ENCODE measurements around the gene ANOS1. TPM values are rescaled to one million over a fixed set of nuclear protein-coding genes. Genes with fewer than 3 reads are reported as not detected.

The ANOS1 gene
- total RNA-seq, 2 experiments from 2014 or later: not detected

GRCh38 chrX:8636497-8636896, 95.4 kb downstream of the ANOS1 start:
- no peaks in the 10 kb centered on the region for H3K9me3 Mint-ChIP-seq
- H3K27me3 Mint-ChIP-seq: no peaks in the 10 kb centered on the region
- no peak overlapping the region for H3K27ac Mint-ChIP-seq
- CTCF ChIA-PET: no interaction called here
- POLR2A ChIA-PET: no interaction called here
- H3K4me3 Mint-ChIP-seq: no peak overlapping the region
- no peak for DNase-seq
- no peaks in the 10 kb centered on the region for H3K36me3 Mint-ChIP-seq (ENCODE audit: low read depth)
- H3K4me1 Mint-ChIP-seq: no peaks in the 10 kb centered on the region

GRCh38 chrX:8635812-8636211, 96.1 kb downstream of the ANOS1 start:
- no peaks in the 10 kb centered on the region for H3K27me3 Mint-ChIP-seq
- H3K4me1 Mint-ChIP-seq: no peaks in the 10 kb centered on the region
- no peaks in the 10 kb centered on the region for H3K36me3 Mint-ChIP-seq (ENCODE audit: low read depth)
- DNase-seq: no peak
- no peaks in the 10 kb centered on the region for H3K9me3 Mint-ChIP-seq
- no peak overlapping the region for H3K27ac Mint-ChIP-seq
- ChIA-PET CTCF (no interaction called here), POLR2A (no interaction called here)
- H3K4me3 Mint-ChIP-seq: no peak overlapping the region

- no peaks in the 10 kb centered on the region for H3K4me1 Mint-ChIP-seq
- no peak for DNase-seq
- H3K9me3 Mint-ChIP-seq: no peaks in the 10 kb centered on the region
- H3K27ac Mint-ChIP-seq: no peak overlapping the region
- ChIA-PET POLR2A (no interaction called here), CTCF (no interaction called here)
- H3K4me3 Mint-ChIP-seq: no peak overlapping the region
- no peaks in the 10 kb centered on the region for H3K36me3 Mint-ChIP-seq (ENCODE audit: low read depth)
- H3K27me3 Mint-ChIP-seq: no peaks in the 10 kb centered on the region
Measured at GRCh38 chrX:8632924-8633323, 99.0 kb downstream of the ANOS1 start.

- H3K27ac Mint-ChIP-seq: no peak overlapping the region
- ChIA-PET POLR2A (no interaction called here), CTCF (no interaction called here)
- no peaks in the 10 kb centered on the region for H3K27me3 Mint-ChIP-seq
- no peaks in the 10 kb centered on the region for H3K36me3 Mint-ChIP-seq (ENCODE audit: low read depth)
- H3K9me3 Mint-ChIP-seq: no peaks in the 10 kb centered on the region
- H3K4me1 Mint-ChIP-seq: no peaks in the 10 kb centered on the region
- DNase-seq: no peak
- no peak overlapping the region for H3K4me3 Mint-ChIP-seq
Measured at GRCh38 chrX:8629871-8630270, 102.1 kb downstream of the ANOS1 start.

- no peaks in the 10 kb centered on the region for H3K27me3 Mint-ChIP-seq
- no peaks in the 10 kb centered on the region for H3K9me3 Mint-ChIP-seq
- no peak overlapping the region for H3K4me3 Mint-ChIP-seq
- H3K27ac Mint-ChIP-seq: no peak overlapping the region
- H3K36me3 Mint-ChIP-seq (ENCODE audit: low read depth): no peaks in the 10 kb centered on the region
- no peak for DNase-seq
- POLR2A ChIA-PET: no interaction called here
- CTCF ChIA-PET: no interaction called here
- H3K4me1 Mint-ChIP-seq: no peaks in the 10 kb centered on the region
Measured at GRCh38 chrX:8627796-8628195, 104.1 kb downstream of the ANOS1 start.

- no peaks in the 10 kb centered on the region for H3K9me3 Mint-ChIP-seq
- ChIA-PET POLR2A (no interaction called here), CTCF (no interaction called here)
- DNase-seq: no peak
- no peaks in the 10 kb centered on the region for H3K27me3 Mint-ChIP-seq
- H3K27ac Mint-ChIP-seq: no peak overlapping the region
- H3K4me3 Mint-ChIP-seq: no peak overlapping the region
- no peaks in the 10 kb centered on the region for H3K36me3 Mint-ChIP-seq (ENCODE audit: low read depth)
- H3K4me1 Mint-ChIP-seq: no peaks in the 10 kb centered on the region
Measured at GRCh38 chrX:8607326-8607725, 124.6 kb downstream of the ANOS1 start.

GRCh38 chrX:8604131-8604530, 127.8 kb downstream of the ANOS1 start:
- CTCF ChIA-PET: no interaction called here
- no peak for DNase-seq
- Mint-ChIP-seq H3K27ac (no peak overlapping the region), H3K36me3 (ENCODE audit: low read depth) (no peaks in the 10 kb centered on the region), H3K4me3 (no peak overlapping the region), H3K9me3 (no peaks in the 10 kb centered on the region), H3K27me3 (no peaks in the 10 kb centered on the region), H3K4me1 (no peaks in the 10 kb centered on the region)
- POLR2A ChIA-PET: no interaction called here

GRCh38 chrX:8591501-8591900, 140.4 kb downstream of the ANOS1 start:
- Mint-ChIP-seq H3K9me3 (no peaks in the 10 kb centered on the region), H3K27me3 (no peaks in the 10 kb centered on the region), H3K4me1 (no peaks in the 10 kb centered on the region), H3K27ac (no peak overlapping the region), H3K4me3 (no peak overlapping the region), H3K36me3 (ENCODE audit: low read depth) (no peaks in the 10 kb centered on the region)
- CTCF ChIA-PET: no interaction called here
- POLR2A ChIA-PET: no interaction called here
- DNase-seq: no peak

GRCh38 chrX:8586953-8587352, 145.0 kb downstream of the ANOS1 start:
- CTCF ChIA-PET: interaction anchor here (0.6 kb wide), 1 partner anchor 13 kb away, joined by 3 read pairs; no protein-coding TSS in a partner anchor
- H3K27me3 Mint-ChIP-seq: no peaks in the 10 kb centered on the region
- no peak overlapping the region for H3K27ac Mint-ChIP-seq

GRCh38 chrX:8579602-8580001, 152.3 kb downstream of the ANOS1 start:
- Mint-ChIP-seq H3K4me3 (no peak overlapping the region), H3K4me1 (no peaks in the 10 kb centered on the region), H3K27me3 (no peaks in the 10 kb centered on the region), H3K36me3 (ENCODE audit: low read depth) (no peaks in the 10 kb centered on the region), H3K9me3 (no peaks in the 10 kb centered on the region), H3K27ac (no peak overlapping the region)
- POLR2A ChIA-PET: no interaction called here
- no peak for DNase-seq
- CTCF ChIA-PET: no interaction called here

More at GRCh38 chrX:8586953-8587352, 145.0 kb downstream of the ANOS1 start:
- DNase-seq: no peak
- Mint-ChIP-seq H3K4me3 (no peak overlapping the region), H3K9me3 (no peaks in the 10 kb centered on the region), H3K4me1 (no peaks in the 10 kb centered on the region), H3K36me3 (ENCODE audit: low read depth) (no peaks in the 10 kb centered on the region)
- POLR2A ChIA-PET: no interaction called here

GRCh38 chrX:8576821-8577220, 155.1 kb downstream of the ANOS1 start:
- Mint-ChIP-seq H3K27ac (no peak overlapping the region), H3K36me3 (ENCODE audit: low read depth) (no peaks in the 10 kb centered on the region), H3K27me3 (no peaks in the 10 kb centered on the region), H3K4me1 (no peaks in the 10 kb centered on the region), H3K9me3 (no peaks in the 10 kb centered on the region), H3K4me3 (no peak overlapping the region)
- CTCF ChIA-PET: no interaction called here
- POLR2A ChIA-PET: no interaction called here
- no peak for DNase-seq

- Mint-ChIP-seq H3K9me3 (no peaks in the 10 kb centered on the region), H3K4me3 (no peak overlapping the region), H3K4me1 (no peaks in the 10 kb centered on the region), H3K27me3 (no peaks in the 10 kb centered on the region), H3K27ac (no peak overlapping the region), H3K36me3 (ENCODE audit: low read depth) (no peaks in the 10 kb centered on the region)
- ChIA-PET CTCF (no interaction called here), POLR2A (no interaction called here)
- no peak for DNase-seq
Measured at GRCh38 chrX:8565729-8566128, 166.2 kb downstream of the ANOS1 start.

- Mint-ChIP-seq H3K27me3 (no peaks in the 10 kb centered on the region), H3K27ac (no peak overlapping the region), H3K4me1 (no peaks in the 10 kb centered on the region), H3K4me3 (no peak overlapping the region), H3K9me3 (no peaks in the 10 kb centered on the region), H3K36me3 (ENCODE audit: low read depth) (no peaks in the 10 kb centered on the region)
- POLR2A ChIA-PET: no interaction called here
- DNase-seq: no peak
- CTCF ChIA-PET: no interaction called here
Measured at GRCh38 chrX:8548446-8548845, 183.5 kb downstream of the ANOS1 start.

- POLR2A ChIA-PET: no interaction called here
- H3K27ac Mint-ChIP-seq: no peak overlapping the region
- no peaks in the 10 kb centered on the region for H3K9me3 Mint-ChIP-seq
- no peaks in the 10 kb centered on the region for H3K4me1 Mint-ChIP-seq
- H3K36me3 Mint-ChIP-seq (ENCODE audit: low read depth): no peaks in the 10 kb centered on the region
- H3K4me3 Mint-ChIP-seq: no peak overlapping the region
- DNase-seq: no peak
- CTCF ChIA-PET: no interaction called here
- no peaks in the 10 kb centered on the region for H3K27me3 Mint-ChIP-seq
Measured at GRCh38 chrX:8546715-8547114, 185.2 kb downstream of the ANOS1 start.

GRCh38 chrX:8520791-8521190, 211.1 kb downstream of the ANOS1 start:
- Mint-ChIP-seq H3K27me3 (no peaks in the 10 kb centered on the region), H3K36me3 (ENCODE audit: low read depth) (no peaks in the 10 kb centered on the region), H3K27ac (no peak overlapping the region), H3K9me3 (peaks cover 3% of the 10 kb centered on the region), H3K4me1 (no peaks in the 10 kb centered on the region), H3K4me3 (no peak overlapping the region)
- ChIA-PET POLR2A (no interaction called here), CTCF (no interaction called here)
- no peak for DNase-seq

Measured in activated CD4-positive, alpha-beta memory T cell treated with anti-CD3 and anti-CD28 coated beads, Interleukin-2, amount 10 ng/mL, durations not matched to agents 7 days and 5 days (primary cell).